Epithelial cell of prostate (primary cell): Measurements from ENCODE around the gene TOMM5.
"Not testable (repeated sequence)": the region's sequence is repeated elsewhere in the genome, so short reads cannot be mapped to it uniquely, and the experiment has no call there.

Source experiments
- DNase-seq: peaks from one replicate; pipeline ENCODE4 v3.0.0-alpha.2; 2011; ENCODE audit warnings: low read depth, low spot score
- H3K27ac ChIP-seq: fragments of 450-650 bp; 2 replicates; pipeline ENCODE4 v1.5.1; 2017; ENCODE audit warnings: mild to moderate bottlenecking

The TOMM5 gene

GRCh38 chr9:37617161-37617560 lies 24.8 kb upstream of the TOMM5 start:
- H3K27ac ChIP-seq = peak overlapping the region; percentile 72
- no peak for DNase-seq

- no peak overlapping the region for H3K27ac ChIP-seq
- no peak for DNase-seq
Observed at GRCh38 chr9:37611961-37612360, 19.6 kb upstream of the TOMM5 start.

- H3K27ac ChIP-seq = no peak overlapping the region
- no peak for DNase-seq
Observed at GRCh38 chr9:37611014-37611413, 18.6 kb upstream of the TOMM5 start.

- no peak for DNase-seq
- H3K27ac ChIP-seq = no peak overlapping the region
Observed at GRCh38 chr9:37609735-37610397, 17.5 kb upstream of the TOMM5 start.

GRCh38 chr9:37608250-37608649 lies 15.9 kb upstream of the TOMM5 start:
- no peak for DNase-seq
- H3K27ac ChIP-seq = no peak overlapping the region

GRCh38 chr9:37604296-37604695 lies 11.9 kb upstream of the TOMM5 start:
- no peak for DNase-seq
- H3K27ac ChIP-seq = no peak overlapping the region

GRCh38 chr9:37602817-37603216 lies 10.4 kb upstream of the TOMM5 start:
- DNase-seq = peak; percentile 84
- peak overlapping the region; percentile 68 for H3K27ac ChIP-seq

- not testable (repeated sequence) for DNase-seq
- peak overlapping the region; percentile 68 for H3K27ac ChIP-seq
Observed at GRCh38 chr9:37602061-37602460, 9.7 kb upstream of the TOMM5 start.

GRCh38 chr9:37596504-37596903 lies 4.1 kb upstream of the TOMM5 start:
- DNase-seq = no peak
- H3K27ac ChIP-seq = peak overlapping the region; percentile 58

- DNase-seq = no peak
- no peak overlapping the region for H3K27ac ChIP-seq
Observed at GRCh38 chr9:37593883-37594448, 1.6 kb upstream of the TOMM5 start.

GRCh38 chr9:37587521-37587920 lies 4.9 kb downstream of the TOMM5 start:
- no peak overlapping the region for H3K27ac ChIP-seq
- no peak for DNase-seq

GRCh38 chr9:37583522-37584121 lies 8.8 kb downstream of the TOMM5 start:
- no peak for DNase-seq
- no peak overlapping the region for H3K27ac ChIP-seq

GRCh38 chr9:37582548-37583157 lies 9.7 kb downstream of the TOMM5 start:
- peak; percentile 10 for DNase-seq

GRCh38 chr9:37575921-37576721 lies 16.3 kb downstream of the TOMM5 start, which contains the start of gene FBXO10:
Gene FBXO10 (minus strand): TSS chr9:37576380. CDS start chr9:37541768, 34,612 bp downstream.
- H3K27ac ChIP-seq = peak within 1 kb of the TSS; percentile 9
- no peak for DNase-seq

More at GRCh38 chr9:37582548-37583157, 9.7 kb downstream of the TOMM5 start:
- no peak overlapping the region for H3K27ac ChIP-seq

GRCh38 chr9:37575511-37575914 lies 16.9 kb downstream of the TOMM5 start:
- DNase-seq = no peak
- no peak overlapping the region for H3K27ac ChIP-seq

GRCh38 chr9:37575001-37575400 lies 17.4 kb downstream of the TOMM5 start:
- H3K27ac ChIP-seq = no peak overlapping the region
- no peak for DNase-seq

- DNase-seq = no peak
- no peak overlapping the region for H3K27ac ChIP-seq
Observed at GRCh38 chr9:37574241-37574721, 18.1 kb downstream of the TOMM5 start.

GRCh38 chr9:37571282-37571681 lies 21.1 kb downstream of the TOMM5 start:
- DNase-seq = no peak
- no peak overlapping the region for H3K27ac ChIP-seq

GRCh38 chr9:37566716-37567115 lies 25.7 kb downstream of the TOMM5 start:
- no peak for DNase-seq
- no peak overlapping the region for H3K27ac ChIP-seq
